K562 (cell line): ENCODE measurements around the gene AGR3. TPM values are rescaled to one million over a fixed set of nuclear protein-coding genes. Genes with fewer than 3 reads are reported as not detected.

Source experiments
- ATAC-seq: fragments of 200-7000 bp; cut with Tn5 transposase; 3 replicates; pipeline ENCODE4 v1.9.1; 2020; ENCODE audit warnings: moderate library complexity
- Bru-seq: library from RNA; stranded (reverse); fragments of 400-500 nt; gene quantifications from one replicate; lab custom pipeline; 2021; lab: Mats Ljungman, UMichigan
- BruChase-seq, 2 experiments: library from RNA; stranded (reverse); fragments of 400-500 nt; gene quantifications; one replicate each; lab custom pipeline; 2021; lab: Mats Ljungman, UMichigan
- BruUV-seq: library from RNA; stranded (reverse); fragments of 400-500 nt; replicated peaks from 2 replicates; lab custom pipeline; 2021; lab: Mats Ljungman, UMichigan
- CTCF ChIA-PET: fragments of 300-600 bp; formaldehyde crosslinking; extraction: SDS; loops from one replicate; lab custom pipeline; 2021; ENCODE audit warnings: low intra/inter-chr PET ratio; lab: Yijun Ruan, JAX
- POLR2A ChIA-PET: fragments of 300-600, 350-650 bp; sonication (Branson Sonifier 250); formaldehyde crosslinking; extraction: SDS; loops from one replicate; lab custom pipeline; 2021; ENCODE audit warnings: antibody characterized with exemption, inconsistent platforms; lab: Yijun Ruan, JAX
- DNase-seq, 4 experiments: peaks; one replicate each; pipeline versions ENCODE4 v3.0.0 to v3.0.0-alpha.2; 2011 to 2018; ENCODE audit warnings: low spot score in 3 of 4, mixed read lengths in 3 of 4; ENCODE audit errors: extremely low read depth in 1 of 4
- FAIRE-seq: peaks from 2 replicates; lab custom pipeline; 2011; peaks lifted over from hg19 to GRCh38; lab: Jason Lieb, UNC
- H2AFZ ChIP-seq: 2 replicates; pipeline ENCODE4 v1.6.0; 2011; ENCODE audit warnings: low read depth, low read length, control low read depth, inconsistent platforms
- H3K27ac ChIP-seq: fragments of 200-600 bp; 3 replicates; pipeline ENCODE4 v1.8.0; 2011; ENCODE audit warnings: low read depth, mild to moderate bottlenecking, control low read depth, inconsistent platforms, low read length, moderate library complexity, mixed read lengths; ENCODE audit errors: extremely low read depth
- H3K27me3 ChIP-seq, 2 experiments: fragments of 300-600 bp in 1 of 2; 2 replicates in 1 of 2; 3 replicates in 1 of 2; pipeline versions ENCODE4 v1.6.0 to v1.8.0; 2011; ENCODE audit warnings: inconsistent platforms in 2 of 2, low read length in 2 of 2, mild to moderate bottlenecking in 1 of 2, mixed read lengths in 1 of 2, moderate library complexity in 1 of 2; ENCODE audit not compliant: control insufficient read depth in 2 of 2, insufficient read depth in 2 of 2
- H3K36me3 ChIP-seq: fragments of 300-600 bp; 3 replicates; pipeline ENCODE4 v1.8.0; 2011; ENCODE audit warnings: mild to moderate bottlenecking, low read length, inconsistent platforms; ENCODE audit not compliant: control insufficient read depth, insufficient read depth
- H3K4me1 ChIP-seq, 2 experiments: fragments of 200-600 bp in 1 of 2; replicated peaks in 1 of 2; 2 replicates in 1 of 2; 3 replicates in 1 of 2; pipeline versions ENCODE4 v1.5.1 to v1.8.0; 2011; ENCODE audit warnings: inconsistent platforms in 2 of 2, low read length in 2 of 2, mild to moderate bottlenecking in 1 of 2, mixed read lengths in 1 of 2, moderate library complexity in 1 of 2; ENCODE audit not compliant: control insufficient read depth in 2 of 2, insufficient read depth in 2 of 2
- H3K4me2 ChIP-seq: 2 replicates; pipeline ENCODE4 v1.6.1; 2011; ENCODE audit warnings: low read length, control low read depth, inconsistent platforms, mixed read lengths; ENCODE audit not compliant: insufficient read depth
- H3K4me3 ChIP-seq: fragments of 200-600 bp; sonication (generic), shearing (Covaris generic); 2 replicates; pipeline ENCODE4 v1.5.1; 2016; ENCODE audit warnings: control low read depth, inconsistent platforms
- H3K79me2 ChIP-seq: fragments of 200-600 bp; 3 replicates; pipeline ENCODE4 v1.8.0; 2011; ENCODE audit warnings: low read length, inconsistent platforms; ENCODE audit not compliant: control insufficient read depth, insufficient read depth
- H3K9ac ChIP-seq, 2 experiments: 2 replicates each; pipeline versions ENCODE4 v1.6.0 to v1.6.1; 2011; ENCODE audit warnings: low read depth in 2 of 2, low read length in 2 of 2, control low read depth in 1 of 2, inconsistent platforms in 1 of 2, mild to moderate bottlenecking in 1 of 2, mixed read lengths in 1 of 2; ENCODE audit not compliant: insufficient read depth in 1 of 2
- H3K9me1 ChIP-seq: one replicate; pipeline ENCODE4 v1.6.0; 2011; ENCODE audit warnings: inconsistent platforms, mild to moderate bottlenecking, low read length, moderate library complexity; ENCODE audit not compliant: control insufficient read depth, insufficient read depth
- H3K9me3 ChIP-seq: replicated peaks from 2 replicates; pipeline ENCODE4 v1.5.1; 2011; ENCODE audit warnings: low read depth, low read length, inconsistent platforms; ENCODE audit not compliant: control insufficient read depth, insufficient read depth
- H4K20me1 ChIP-seq: replicated peaks from 2 replicates; pipeline ENCODE4 v1.6.1; 2011; ENCODE audit warnings: low read length, inconsistent platforms, mixed read lengths; ENCODE audit not compliant: control insufficient read depth, insufficient read depth
- ATF7 ChIP-seq: fragments of 450-650 bp; IDR thresholded peaks from 2 replicates; pipeline ENCODE4 v1.7.1; 2014; ENCODE audit warnings: mild to moderate bottlenecking, moderate library complexity
- GABPA ChIP-seq: fragments of 200-800 bp; sonication (Bioruptor generic); conservative IDR thresholded peaks from 2 replicates; pipeline ENCODE4 v1.6.1; 2016; ENCODE audit warnings: low read depth, missing genetic modification characterization, missing compliant biosample characterization
- HNRNPK ChIP-seq: fragments of 200-400 bp; formaldehyde crosslinking; IDR thresholded peaks from one replicate; pipeline ENCODE4 v1.6.1; 2018; ENCODE audit warnings: mild to moderate bottlenecking, low read depth, low read length; ENCODE audit not compliant: poor library complexity, severe bottlenecking
- HNRNPL ChIP-seq: fragments of 200-400 bp; formaldehyde crosslinking; IDR thresholded peaks from 2 replicates; pipeline ENCODE4 v1.6.1; 2017; ENCODE audit warnings: low read depth, mild to moderate bottlenecking, low read length
- MIER1 ChIP-seq: fragments of 450-650 bp; IDR thresholded peaks from 2 replicates; pipeline ENCODE4 v1.6.1; 2016; ENCODE audit warnings: antibody characterized with exemption, mild to moderate bottlenecking, low read depth
- NCOA6 ChIP-seq: fragments of 450-650 bp; IDR thresholded peaks from 2 replicates; pipeline ENCODE4 v1.6.1; 2017; ENCODE audit warnings: mild to moderate bottlenecking
- NFE2 ChIP-seq: IDR thresholded peaks from 2 replicates; pipeline ENCODE4 v1.6.1; 2014; ENCODE audit warnings: antibody characterized with exemption, low read depth
- PHTF2 ChIP-seq: fragments of 250-450 bp; sonication (Bioruptor Pico); IDR thresholded peaks from 2 replicates; pipeline ENCODE4 v1.5.0; 2021; ENCODE audit warnings: mild to moderate bottlenecking
- POLR2AphosphoS5 ChIP-seq: IDR thresholded peaks from 2 replicates; pipeline ENCODE4 v1.6.1; 2011; ENCODE audit warnings: mild to moderate bottlenecking, low read depth, low read length, moderate library complexity; ENCODE audit not compliant: control insufficient read depth, insufficient read depth
- PURB ChIP-seq: sonication (generic); formaldehyde crosslinking; IDR thresholded peaks from 2 replicates; pipeline ENCODE4 v1.9.0; 2021; ENCODE audit warnings: low read depth, mild to moderate bottlenecking, missing genetic modification reagents
- RFX5 ChIP-seq: IDR thresholded peaks from 2 replicates; pipeline ENCODE4 v1.6.1; 2011; ENCODE audit warnings: low read depth, mild to moderate bottlenecking, improper control_type of control experiment, low read length
- YBX1 ChIP-seq: fragments of 450-650 bp; IDR thresholded peaks from 2 replicates; pipeline ENCODE4 v1.7.1; 2016; ENCODE audit warnings: mild to moderate bottlenecking
- ZBTB8A ChIP-seq: fragments of 450-650 bp; IDR thresholded peaks from 2 replicates; pipeline ENCODE4 v1.6.1; 2018; ENCODE audit warnings: mild to moderate bottlenecking, moderate library complexity; ENCODE audit not compliant: partially characterized antibody
- ZNF57 ChIP-seq: fragments of 450-650 bp; formaldehyde crosslinking; IDR thresholded peaks from 2 replicates; pipeline ENCODE4 v1.4.0; 2020; ENCODE audit warnings: mild to moderate bottlenecking, moderate library complexity
- WGBS: fragments of 100-300 bp; shearing (Covaris generic); methylation state at CpG from one replicate; pipeline ENCODE4 v1.1.6; 2016; ENCODE audit warnings: low coverage, mixed read lengths; ENCODE audit not compliant: insufficient coverage; ENCODE audit errors: missing lambda C conversion rate; 5-methylcytosine and 5-hydroxymethylcytosine counted together
- in situ Hi-C: fragments of 300-500 bp; cut with MboI; formaldehyde crosslinking; loops from 4 replicates; pipeline ENCODE4 v1.15.0; 2018; ENCODE audit warnings: inconsistent platforms, mixed read lengths
- intact Hi-C: fragments of 100-400 bp; cut with micrococcal nuclease; formaldehyde crosslinking; loops from 2 replicates; pipeline ENCODE4 v1.14.2; 2022
- long read RNA-seq, 3 experiments: library from polyadenylated mRNA in 2 of 3; library from RNA in 1 of 3; unstranded in 2 of 3; stranded (forward) in 1 of 3; transcript quantifications; one replicate each; pipeline ENCODE4 v2.0.0, GENCODE V29; 2019 to 2022
- polyA minus RNA-seq, 3 experiments: library from RNA; depleted of rRNA, polyadenylated mRNA; stranded (reverse); fragments of >200 nt; gene quantifications; 2 replicates each; pipeline ENCODE4 v1.2.3, GENCODE V29; 2011
- polyA plus RNA-seq, 8 experiments: library from polyadenylated mRNA; depleted of rRNA in 4 of 8; stranded (reverse) in 5 of 8; unstranded in 3 of 8; fragments of >200 nt; fragmentation: Nextera tagmentation in 2 of 8; fragmentation: Illumina TruSeq in 1 of 8; extraction: Ambion mirVana in 2 of 8; extraction: Trizol in 1 of 8; gene quantifications; 2 replicates each; pipeline versions ENCODE4 v1.2.1 to v1.2.3, GENCODE V29; 2011 to 2014; ENCODE audit warnings: inconsistent platforms in 1 of 8, missing spikeins in 1 of 8
- total RNA-seq, 7 experiments: library from RNA; depleted of rRNA in 6 of 7; stranded (reverse); fragments of >200 nt in 6 of 7; fragmentation: Illumina TruSeq in 2 of 7; extraction: Trizol in 2 of 7; gene quantifications; 2 replicates each; pipeline versions ENCODE4 v1.2.1 to v1.2.3, GENCODE V29; 2011 to 2021; ENCODE audit warnings: low replicate concordance in 1 of 7
- TF ChIP-seq, protein P1 (sequence below): sonication (generic); IDR thresholded peaks from 2 replicates; pipeline ENCODE4 v1.6.1; 2016
- TF ChIP-seq, protein P2 (sequence below): fragments of 450-650 bp; IDR thresholded peaks from 2 replicates; pipeline ENCODE4 v1.7.0; 2016; ENCODE audit warnings: borderline replicate concordance

AGR3 gene
- total RNA-seq (2011; cell fraction: chromatin; rRNA removed; ENCODE audit: low replicate concordance), result not detected in 2 replicates
- not detected in 2 replicates for total RNA-seq (2011; cell fraction: nucleolus; rRNA removed)
- not detected in 2 replicates for total RNA-seq (2011; cell fraction: nucleoplasm; rRNA removed)
- total RNA-seq (2014; rRNA removed) (not detected in 2 replicates), total RNA-seq (2014; rRNA removed; fragmentation: Illumina TruSeq; extraction: Trizol) (not detected in 2 replicates), total RNA-seq (2015; rRNA removed; fragmentation: Illumina TruSeq; extraction: Trizol) (not detected in 2 replicates), total RNA-seq (2021) (not detected in 2 replicates), polyA plus RNA-seq (2011; rRNA removed) (not detected in 2 replicates), polyA plus RNA-seq (2014; fragmentation: Illumina TruSeq; extraction: Trizol) (not detected in 2 replicates), polyA plus RNA-seq (2014; fragmentation: Nextera tagmentation; extraction: Ambion mirVana) (not detected), polyA plus RNA-seq (2014; rRNA removed) (not detected in 2 replicates), polyA minus RNA-seq (2011; rRNA and poly(A)+ RNA removed) (not detected in 2 replicates), Bru-seq, nascent RNA (not detected), BruChase-seq, experiment 1, labeled RNA remaining after a 2-hour chase (not detected), BruChase-seq, experiment 2, labeled RNA remaining after a 6-hour chase (not detected)
- not detected in 2 replicates for polyA plus RNA-seq (2011; cell fraction: cytosol; rRNA removed)
- not detected in 2 replicates for polyA plus RNA-seq (2011; cell fraction: nucleus; rRNA removed)
- polyA plus RNA-seq (2012), result not detected in 2 replicates
- not detected in 2 replicates for polyA minus RNA-seq (2011; cell fraction: cytosol; rRNA and poly(A)+ RNA removed)
- not detected in 2 replicates for polyA minus RNA-seq (2011; cell fraction: nucleus; rRNA and poly(A)+ RNA removed)
- long read RNA-seq, experiment 1, result 0 reads
- long read RNA-seq, experiment 2, result 0 reads
- long read RNA-seq, experiment 3, result 0 reads

DNA sequence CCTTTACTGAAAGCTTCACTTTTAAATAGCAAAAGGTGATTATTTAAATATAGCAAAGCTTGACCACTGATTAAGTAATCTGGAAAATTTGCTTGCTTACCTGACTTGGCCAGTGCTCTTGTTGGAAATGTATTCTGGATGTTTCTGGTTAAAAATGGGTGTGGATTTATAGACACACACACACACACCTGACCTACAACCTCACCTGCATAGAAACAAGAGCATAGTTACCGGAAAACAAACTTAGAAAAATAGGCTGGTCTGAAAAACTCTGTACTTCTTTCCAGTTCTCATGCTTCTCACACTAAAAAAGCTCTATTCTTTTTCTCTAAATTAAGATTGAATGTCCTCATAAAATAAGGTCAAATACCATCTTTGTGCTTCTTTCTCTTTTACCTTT is at the start of gene AGR3:
Gene AGR3 (minus strand): TSS at position 140 of the 400 bp plus-strand sequence. CDS start 3,365 bp downstream, outside the sequence.
- in situ Hi-C loops (no loop called here), intact Hi-C loops (no loop called here)
- H4K20me1 ChIP-seq, result no peaks in the 10 kb centered on the region
- POLR2A ChIA-PET, result no interaction called here
- no peak within 1 kb of the TSS for H3K27ac ChIP-seq
- H3K27me3 ChIP-seq, result no peaks in the 10 kb centered on the region
- DNase-seq, result no peak
- no peaks in the 10 kb centered on the region for H3K9me3 ChIP-seq
- H3K4me3 ChIP-seq, result no peak within 1 kb of the TSS
- CTCF ChIA-PET, result no interaction called here
- H3K4me1 ChIP-seq, result no peaks in the 10 kb centered on the region
- WGBS, result 0% methylated on average over 1 of the region's 1 CpG
- no peak within 1 kb of the TSS for H2AFZ ChIP-seq
- no peaks in the 10 kb centered on the region for H3K36me3 ChIP-seq
- no peak for TF ChIP-seq ATF7
- TF ChIP-seq HNRNPL, result no peak
- no peak for TF ChIP-seq GABPA (tag)
- no peak for TF ChIP-seq PHTF2 (CRISPR knock-in tag)
- no peak for TF ChIP-seq POLR2AphosphoS5
- no peak for TF ChIP-seq PURB (CRISPR knock-in tag)
- TF ChIP-seq ZNF57 (CRISPR knock-in tag), result no peak
- no peak for TF ChIP-seq YBX1
- no peak for TF ChIP-seq NFE2
- TF ChIP-seq HNRNPK, result no peak
- TF ChIP-seq, protein P1, sequence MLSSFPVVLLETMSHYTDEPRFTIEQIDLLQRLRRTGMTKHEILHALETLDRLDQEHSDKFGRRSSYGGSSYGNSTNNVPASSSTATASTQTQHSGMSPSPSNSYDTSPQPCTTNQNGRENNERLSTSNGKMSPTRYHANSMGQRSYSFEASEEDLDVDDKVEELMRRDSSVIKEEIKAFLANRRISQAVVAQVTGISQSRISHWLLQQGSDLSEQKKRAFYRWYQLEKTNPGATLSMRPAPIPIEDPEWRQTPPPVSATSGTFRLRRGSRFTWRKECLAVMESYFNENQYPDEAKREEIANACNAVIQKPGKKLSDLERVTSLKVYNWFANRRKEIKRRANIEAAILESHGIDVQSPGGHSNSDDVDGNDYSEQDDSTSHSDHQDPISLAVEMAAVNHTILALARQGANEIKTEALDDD, result no peak
- no peak for TF ChIP-seq MIER1
- TF ChIP-seq, protein P2, sequence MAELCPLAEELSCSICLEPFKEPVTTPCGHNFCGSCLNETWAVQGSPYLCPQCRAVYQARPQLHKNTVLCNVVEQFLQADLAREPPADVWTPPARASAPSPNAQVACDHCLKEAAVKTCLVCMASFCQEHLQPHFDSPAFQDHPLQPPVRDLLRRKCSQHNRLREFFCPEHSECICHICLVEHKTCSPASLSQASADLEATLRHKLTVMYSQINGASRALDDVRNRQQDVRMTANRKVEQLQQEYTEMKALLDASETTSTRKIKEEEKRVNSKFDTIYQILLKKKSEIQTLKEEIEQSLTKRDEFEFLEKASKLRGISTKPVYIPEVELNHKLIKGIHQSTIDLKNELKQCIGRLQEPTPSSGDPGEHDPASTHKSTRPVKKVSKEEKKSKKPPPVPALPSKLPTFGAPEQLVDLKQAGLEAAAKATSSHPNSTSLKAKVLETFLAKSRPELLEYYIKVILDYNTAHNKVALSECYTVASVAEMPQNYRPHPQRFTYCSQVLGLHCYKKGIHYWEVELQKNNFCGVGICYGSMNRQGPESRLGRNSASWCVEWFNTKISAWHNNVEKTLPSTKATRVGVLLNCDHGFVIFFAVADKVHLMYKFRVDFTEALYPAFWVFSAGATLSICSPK, result no peak
- no peak for TF ChIP-seq ZBTB8A
- TF ChIP-seq NCOA6, result no peak
- no peak for TF ChIP-seq RFX5
- no peaks in the 10 kb centered on the region for H3K9me1 ChIP-seq
- no peak within 1 kb of the TSS for H3K9ac ChIP-seq
- H3K79me2 ChIP-seq, result no peaks in the 10 kb centered on the region
- FAIRE-seq, result no peak
- no peak within 1 kb of the TSS for H3K4me2 ChIP-seq
- BruUV-seq, result no TSS peak
- no peak for ATAC-seq
